ENCODE results near the gene MACROD2. TPM values are rescaled to one million over a fixed set of nuclear protein-coding genes. Genes with fewer than 3 reads are reported as not detected.
"Not testable (repeated sequence)": the region's sequence is repeated elsewhere in the genome, so short reads cannot be mapped to it uniquely, and the experiment has no call there.

Gene MACROD2
- total RNA-seq, 4 donors from 2014 or later = 4.0 to 14.1 (median 10.4) TPM

DNA sequence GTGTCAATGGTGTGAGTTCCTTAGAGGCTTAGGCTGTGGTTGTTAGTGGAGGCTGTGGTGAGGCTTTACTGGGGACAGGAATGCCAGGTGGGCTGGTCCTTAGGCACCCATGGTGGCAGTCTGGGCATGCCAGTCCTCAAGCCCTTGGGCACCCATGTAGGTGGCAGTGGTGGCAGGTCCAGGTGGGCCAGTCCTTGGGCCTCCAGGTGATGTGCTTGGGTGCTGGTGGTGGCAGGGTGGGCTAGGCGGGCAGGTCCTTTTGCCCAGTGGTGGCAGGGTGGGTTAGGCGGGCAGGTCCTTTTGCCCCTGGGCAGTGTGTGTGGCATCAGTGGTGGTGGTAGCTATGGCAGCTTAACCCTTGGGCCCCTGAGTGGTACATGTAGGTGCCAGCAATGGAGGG, 208.3 kb downstream of the MACROD2 start:
- no peaks in the 10 kb centered on the region for H3K36me3 ChIP-seq
- no peaks in the 10 kb centered on the region for H3K27me3 ChIP-seq

DNA sequence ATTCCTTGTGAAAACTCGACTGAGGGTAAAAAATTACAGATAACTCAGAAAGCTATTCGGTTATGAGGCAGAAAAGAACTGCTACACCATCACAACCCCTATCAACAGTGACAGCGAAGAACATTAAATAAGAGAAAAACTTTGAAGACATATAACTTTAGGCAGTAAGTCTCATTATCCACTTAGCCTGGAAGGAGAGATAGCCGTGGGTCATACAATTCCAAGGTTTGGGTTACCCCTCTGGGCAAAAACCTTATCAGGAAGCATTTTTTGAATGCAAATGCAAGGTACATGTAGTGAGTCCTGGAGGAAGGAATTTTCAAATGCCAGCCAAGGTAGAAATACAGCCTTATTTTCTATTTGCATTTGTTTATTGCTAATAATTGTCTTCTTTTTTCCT, 212.3 kb downstream of the MACROD2 start:
- Histone ChIP-seq H3K9me3 (peaks cover 0 to 11% (median 0%) of the 10 kb centered on the region in 4 donors), H3K27ac (no peak overlapping the region), H3K27me3 (no peaks in the 10 kb centered on the region), H3K4me3 (no peak overlapping the region), H3K4me1 (no peaks in the 10 kb centered on the region), H3K36me3 (no peaks in the 10 kb centered on the region)
- 40 to 41% methylated on average over 4 of the region's 4 CpGs for WGBS, 2 donors
- TF ChIP-seq POLR2A (IDR thresholded peaks at IDR 0.05) (no peak), EP300 (IDR thresholded peaks at IDR 0.05) (no peak)
- TF ChIP-seq, protein P1, sequence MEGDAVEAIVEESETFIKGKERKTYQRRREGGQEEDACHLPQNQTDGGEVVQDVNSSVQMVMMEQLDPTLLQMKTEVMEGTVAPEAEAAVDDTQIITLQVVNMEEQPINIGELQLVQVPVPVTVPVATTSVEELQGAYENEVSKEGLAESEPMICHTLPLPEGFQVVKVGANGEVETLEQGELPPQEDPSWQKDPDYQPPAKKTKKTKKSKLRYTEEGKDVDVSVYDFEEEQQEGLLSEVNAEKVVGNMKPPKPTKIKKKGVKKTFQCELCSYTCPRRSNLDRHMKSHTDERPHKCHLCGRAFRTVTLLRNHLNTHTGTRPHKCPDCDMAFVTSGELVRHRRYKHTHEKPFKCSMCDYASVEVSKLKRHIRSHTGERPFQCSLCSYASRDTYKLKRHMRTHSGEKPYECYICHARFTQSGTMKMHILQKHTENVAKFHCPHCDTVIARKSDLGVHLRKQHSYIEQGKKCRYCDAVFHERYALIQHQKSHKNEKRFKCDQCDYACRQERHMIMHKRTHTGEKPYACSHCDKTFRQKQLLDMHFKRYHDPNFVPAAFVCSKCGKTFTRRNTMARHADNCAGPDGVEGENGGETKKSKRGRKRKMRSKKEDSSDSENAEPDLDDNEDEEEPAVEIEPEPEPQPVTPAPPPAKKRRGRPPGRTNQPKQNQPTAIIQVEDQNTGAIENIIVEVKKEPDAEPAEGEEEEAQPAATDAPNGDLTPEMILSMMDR (IDR thresholded peaks at IDR 0.05) = no peak
- DNase-seq (ENCODE audit: low spot score in 2 of 2) = no peak

More for the DNA sequence above, 208.3 kb downstream of the MACROD2 start:
- DNase-seq (ENCODE audit: low spot score in 2 of 2) = no peak
- 88 to 100% methylated on average over 2 of the region's 2 CpGs for WGBS, 2 donors
- no peak overlapping the region for H3K27ac ChIP-seq
- no peak overlapping the region for H3K4me3 ChIP-seq
- TF ChIP-seq EP300 (IDR thresholded peaks at IDR 0.05) (no peak), POLR2A (IDR thresholded peaks at IDR 0.05) (no peak)
- TF ChIP-seq, protein P1 (IDR thresholded peaks at IDR 0.05) = no peak
- H3K9me3 ChIP-seq = peaks cover 0 to 12% (median 0%) of the 10 kb centered on the region in 4 donors
- no peaks in the 10 kb centered on the region for H3K4me1 ChIP-seq

DNA sequence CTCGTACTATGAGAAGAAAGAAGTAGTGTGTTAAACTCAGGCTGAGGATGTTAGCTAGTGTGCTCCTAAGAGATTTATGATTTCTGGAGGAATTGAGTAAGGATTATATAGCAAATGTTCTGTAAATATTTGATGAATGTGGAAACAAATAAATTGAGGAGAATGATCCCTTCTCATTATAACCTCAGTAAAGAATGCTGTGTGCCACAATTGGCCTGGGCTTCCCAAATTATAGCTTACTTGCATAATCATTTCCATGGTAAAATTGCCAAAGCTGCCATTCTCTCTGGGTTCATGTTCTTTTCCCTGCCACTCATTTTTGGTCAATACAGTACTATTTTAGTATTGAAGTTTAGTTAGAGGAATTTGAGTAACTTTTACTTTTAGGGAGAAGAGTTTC, 213.6 kb downstream of the MACROD2 start:
- Histone ChIP-seq H3K4me1 (no peaks in the 10 kb centered on the region), H3K27ac (no peak overlapping the region), H3K27me3 (no peaks in the 10 kb centered on the region), H3K9me3 (no peaks in the 10 kb centered on the region), H3K36me3 (no peaks in the 10 kb centered on the region), H3K4me3 (no peak overlapping the region)
- no peak for TF ChIP-seq EP300 (IDR thresholded peaks at IDR 0.05)
- TF ChIP-seq POLR2A (IDR thresholded peaks at IDR 0.05) = no peak
- no peak for DNase-seq (ENCODE audit: low spot score in 2 of 2)
- WGBS, 2 donors = 92 to 95% methylated on average over 1 of the region's 1 CpG

- Histone ChIP-seq H3K4me3 (no peak overlapping the region), H3K27ac (no peak overlapping the region), H3K4me1 (no peaks in the 10 kb centered on the region), H3K27me3 (no peaks in the 10 kb centered on the region), H3K36me3 (no peaks in the 10 kb centered on the region), H3K9me3 (no peaks in the 10 kb centered on the region)
- WGBS, 2 donors = 78 to 92% methylated on average over 1 of the region's 1 CpG
- DNase-seq (ENCODE audit: low spot score in 2 of 2) = no peak
- TF ChIP-seq, protein P1 (IDR thresholded peaks at IDR 0.05) = no peak
- no peak for TF ChIP-seq EP300 (IDR thresholded peaks at IDR 0.05)
- no peak for TF ChIP-seq POLR2A (IDR thresholded peaks at IDR 0.05)
Measured at GRCh38 chr20:14210146-14210545, 214.8 kb downstream of the MACROD2 start.

GRCh38 chr20:14214046-14214445, 218.7 kb downstream of the MACROD2 start:
- Histone ChIP-seq H3K27me3 (no peaks in the 10 kb centered on the region), H3K27ac (no peak overlapping the region), H3K36me3 (no peaks in the 10 kb centered on the region), H3K4me3 (no peak overlapping the region), H3K4me1 (no peaks in the 10 kb centered on the region), H3K9me3 (no peaks in the 10 kb centered on the region)
- WGBS, 2 donors = 58 to 61% methylated on average over 1 of the region's 1 CpG
- no peak for DNase-seq (ENCODE audit: low spot score in 2 of 2)
- TF ChIP-seq, protein P1 (IDR thresholded peaks at IDR 0.05) = no peak

- WGBS, 2 donors = 92 to 100% methylated on average over 1 of the region's 1 CpG
- H3K4me3 ChIP-seq; H3K27ac ChIP-seq; H3K9me3 ChIP-seq; H3K27me3 ChIP-seq; H3K36me3 ChIP-seq; H3K4me1 ChIP-seq; DNase-seq (ENCODE audit: low spot score in 2 of 2): not testable (repeated sequence)
Measured at GRCh38 chr20:14215880-14216279, 220.6 kb downstream of the MACROD2 start.

Measured in tibial nerve (tissue), 4 donors.